GM21390 (cell line): ENCODE data around the gene KRT1.
"Not testable (repeated sequence)": the region's sequence is repeated elsewhere in the genome, so short reads cannot be mapped to it uniquely, and the experiment has no call there.

Source experiments
- ATAC-seq: cut with Tn5 transposase; IDR thresholded peaks from one replicate; pipeline ENCODE4 v1.9.1; 2021; ENCODE audit not compliant: unreplicated experiment

Gene KRT1

GRCh38 chr12:52683575-52684300 lies 3.5 kb upstream of the KRT1 start:
- ATAC-seq = no peak

- ATAC-seq = no peak
These were observed 2.8 kb upstream of the KRT1 start for GRCh38 chr12:52682938-52683574.

GRCh38 chr12:52682381-52682660 lies 2.1 kb upstream of the KRT1 start:
- ATAC-seq = no peak

- ATAC-seq = no peak
These were observed 1.5 kb upstream of the KRT1 start for GRCh38 chr12:52681526-52682380.

- ATAC-seq = no peak
These were observed 332 bp downstream of the KRT1 start for GRCh38 chr12:52679875-52680274.

GRCh38 chr12:52677671-52678070 lies 2.5 kb downstream of the KRT1 start:
- ATAC-seq = no peak

GRCh38 chr12:52677126-52677525 lies 3.1 kb downstream of the KRT1 start:
- ATAC-seq = no peak

GRCh38 chr12:52676163-52676562 lies 4.0 kb downstream of the KRT1 start:
- no peak for ATAC-seq

- ATAC-seq = no peak
These were observed 4.9 kb downstream of the KRT1 start for GRCh38 chr12:52675301-52675701.

- ATAC-seq = no peak
These were observed 5.8 kb downstream of the KRT1 start for GRCh38 chr12:52674433-52674775.

- ATAC-seq = no peak
These were observed 6.3 kb downstream of the KRT1 start for GRCh38 chr12:52673713-52674432.

- no peak for ATAC-seq
These were observed 7.0 kb downstream of the KRT1 start for GRCh38 chr12:52673217-52673616.

GRCh38 chr12:52672321-52672933 lies 7.8 kb downstream of the KRT1 start:
- ATAC-seq = no peak

GRCh38 chr12:52670961-52671360 lies 9.2 kb downstream of the KRT1 start:
- ATAC-seq = no peak

GRCh38 chr12:52670506-52670905 lies 9.7 kb downstream of the KRT1 start:
- no peak for ATAC-seq

GRCh38 chr12:52669941-52670340 lies 10.3 kb downstream of the KRT1 start:
- ATAC-seq = not testable (repeated sequence)

- ATAC-seq = no peak
These were observed 10.8 kb downstream of the KRT1 start for GRCh38 chr12:52669426-52669825.

GRCh38 chr12:52667931-52668330 lies 12.3 kb downstream of the KRT1 start:
- no peak for ATAC-seq

- ATAC-seq = no peak
These were observed 12.7 kb downstream of the KRT1 start for GRCh38 chr12:52667509-52667908.

GRCh38 chr12:52666471-52666870 lies 13.7 kb downstream of the KRT1 start:
- no peak for ATAC-seq

- no peak for ATAC-seq
These were observed 16.8 kb downstream of the KRT1 start for GRCh38 chr12:52663420-52663819.
